Measurements from ENCODE around the gene VPS37C. TPM values are rescaled to one million over a fixed set of nuclear protein-coding genes. Genes with fewer than 3 reads are reported as not detected.

Gene VPS37C
- total and polyA plus RNA-seq, 4 donors = 14.8 to 35.8 (median 22.3) TPM

- H3K27me3 ChIP-seq (ENCODE audit: control insufficient read depth in 3 of 3, insufficient read depth in 3 of 3, low read length in 2 of 3) = no peaks in the 10 kb centered on the region
- peaks cover 3 to 17% (median 4%) of the 10 kb centered on the region in 5 donors for H3K4me1 ChIP-seq (ENCODE audit: control insufficient read depth in 5 of 5, insufficient read depth in 5 of 5, low read length in 5 of 5)
- DNase-seq (no peak), ATAC-seq (ENCODE audit: insufficient read depth, low FRiP score) (no peak)
- H3K36me3 ChIP-seq (ENCODE audit: control insufficient read depth in 4 of 4, insufficient read depth in 4 of 4, low read length in 4 of 4) = no peaks in the 10 kb centered on the region
- H3K27ac ChIP-seq (ENCODE audit: low read depth in 1 of 2, low read length in 1 of 2) = peak overlapping the region in 1 of 2 donors; percentile 70
- H3K9me3 ChIP-seq (ENCODE audit: control insufficient read depth in 4 of 4, insufficient read depth in 3 of 4, low read length in 3 of 4) = no peaks in the 10 kb centered on the region
- H3K9ac ChIP-seq (ENCODE audit: insufficient read depth in 1 of 2, low read length in 2 of 2) = peak overlapping the region in 1 of 2 donors; percentile 10
- 57 to 73% methylated on average over 13 of the region's 13 CpGs for WGBS, 2 donors
- H3K4me3 ChIP-seq = no peak overlapping the region
- TF ChIP-seq CTCF (IDR thresholded peaks at IDR 0.05; ENCODE audit: control extremely low read depth, extremely low read depth) = no peak
Observed at GRCh38 chr11:61164606-61165424, 3.6 kb upstream of the VPS37C start.

- Histone ChIP-seq H3K27me3 (ENCODE audit: control insufficient read depth in 3 of 3, insufficient read depth in 3 of 3, low read length in 2 of 3) (no peaks in the 10 kb centered on the region), H3K27ac (ENCODE audit: low read depth in 1 of 2, low read length in 1 of 2) (peak overlapping the region in 1 of 2 donors; percentile 89), H3K4me3 (no peak overlapping the region), H3K9ac (ENCODE audit: insufficient read depth in 1 of 2, low read length in 2 of 2) (no peak overlapping the region), H3K36me3 (ENCODE audit: control insufficient read depth in 4 of 4, insufficient read depth in 4 of 4, low read length in 4 of 4) (no peaks in the 10 kb centered on the region), H3K9me3 (ENCODE audit: control insufficient read depth in 4 of 4, insufficient read depth in 3 of 4, low read length in 3 of 4) (no peaks in the 10 kb centered on the region), H3K4me1 (ENCODE audit: control insufficient read depth in 5 of 5, insufficient read depth in 5 of 5, low read length in 5 of 5) (peaks cover 3 to 17% (median 4%) of the 10 kb centered on the region in 5 donors)
- DNase-seq (no peak), ATAC-seq (ENCODE audit: insufficient read depth, low FRiP score) (no peak)
- no peak for TF ChIP-seq CTCF (IDR thresholded peaks at IDR 0.05; ENCODE audit: control extremely low read depth, extremely low read depth)
- 55 to 65% methylated on average over 13 of the region's 13 CpGs for WGBS, 2 donors
Observed at GRCh38 chr11:61163714-61164605, 2.7 kb upstream of the VPS37C start.

DNA sequence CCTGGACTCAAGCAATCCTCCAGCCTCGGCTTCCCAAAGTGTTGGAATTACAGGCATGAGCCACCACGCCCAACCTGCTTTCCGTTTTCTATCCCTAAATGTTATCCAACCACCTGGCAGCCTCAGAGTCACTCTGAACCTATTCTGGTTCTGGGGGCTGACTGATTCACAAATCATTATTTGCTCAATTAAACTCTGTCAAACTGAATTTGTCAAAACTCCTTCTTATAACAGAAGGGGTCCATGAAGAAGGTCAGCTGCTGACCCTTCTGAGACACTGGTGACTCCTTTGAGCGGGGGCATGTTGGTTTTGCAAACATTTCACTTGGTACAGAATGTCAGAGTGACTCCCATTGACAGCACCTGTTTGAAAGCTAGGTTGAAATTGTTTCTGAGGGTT, 1.8 kb upstream of the VPS37C start:
- Histone ChIP-seq H3K4me3 (no peak overlapping the region), H3K36me3 (ENCODE audit: control insufficient read depth in 4 of 4, insufficient read depth in 4 of 4, low read length in 4 of 4) (no peaks in the 10 kb centered on the region), H3K4me1 (ENCODE audit: control insufficient read depth in 5 of 5, insufficient read depth in 5 of 5, low read length in 5 of 5) (peaks cover 3 to 17% (median 4%) of the 10 kb centered on the region in 5 donors), H3K27me3 (ENCODE audit: control insufficient read depth in 3 of 3, insufficient read depth in 3 of 3, low read length in 2 of 3) (no peaks in the 10 kb centered on the region), H3K9me3 (ENCODE audit: control insufficient read depth in 4 of 4, insufficient read depth in 3 of 4, low read length in 3 of 4) (no peaks in the 10 kb centered on the region), H3K9ac (ENCODE audit: insufficient read depth in 1 of 2, low read length in 2 of 2) (no peak overlapping the region), H3K27ac (ENCODE audit: low read depth in 1 of 2, low read length in 1 of 2) (peak overlapping the region in 1 of 2 donors; percentile 63)
- TF ChIP-seq CTCF (IDR thresholded peaks at IDR 0.05; ENCODE audit: control extremely low read depth, extremely low read depth) = no peak
- ATAC-seq (ENCODE audit: insufficient read depth, low FRiP score) = no peak
- 74 to 85% methylated on average over 4 of the region's 4 CpGs for WGBS, 2 donors
- no peak for DNase-seq

All from lung (tissue), 12 donors.